Measurements from ENCODE around the gene CEP295NL.
A peak's percentile ranks its signal among the peaks of the same experiment; 100 is the strongest.

CEP295NL gene

GRCh38 chr17:78862073-78863023 lies 40.7 kb downstream of the CEP295NL start:
- DNase-seq = no peak

GRCh38 chr17:78861229-78861628 lies 41.8 kb downstream of the CEP295NL start:
- no peak for DNase-seq

GRCh38 chr17:78859051-78859450 lies 44.0 kb downstream of the CEP295NL start:
- DNase-seq = no peak

DNA sequence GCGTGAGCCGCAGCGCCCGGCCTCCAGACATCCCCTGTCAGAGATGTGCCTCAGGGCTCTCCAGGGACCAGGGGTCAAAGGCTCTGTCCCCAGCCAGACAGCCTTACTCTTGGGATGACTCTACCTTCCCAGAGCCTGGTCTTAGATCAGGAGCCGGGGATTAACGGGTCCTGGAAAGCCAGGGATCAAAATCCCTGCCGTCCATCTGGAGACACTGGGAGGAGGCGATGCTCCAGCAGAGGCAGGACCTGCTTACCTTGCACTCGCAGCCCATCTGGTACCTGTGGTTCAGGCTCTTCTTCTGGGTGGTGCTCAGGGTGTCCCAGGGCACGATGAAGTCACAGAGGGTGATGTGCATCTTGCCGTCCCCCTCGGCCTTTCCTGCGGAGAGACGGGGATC lies 45.7 kb downstream of the CEP295NL start:
- no peak for DNase-seq

GRCh38 chr17:78855561-78856165 lies 47.3 kb downstream of the CEP295NL start:
- DNase-seq = no peak

DNA sequence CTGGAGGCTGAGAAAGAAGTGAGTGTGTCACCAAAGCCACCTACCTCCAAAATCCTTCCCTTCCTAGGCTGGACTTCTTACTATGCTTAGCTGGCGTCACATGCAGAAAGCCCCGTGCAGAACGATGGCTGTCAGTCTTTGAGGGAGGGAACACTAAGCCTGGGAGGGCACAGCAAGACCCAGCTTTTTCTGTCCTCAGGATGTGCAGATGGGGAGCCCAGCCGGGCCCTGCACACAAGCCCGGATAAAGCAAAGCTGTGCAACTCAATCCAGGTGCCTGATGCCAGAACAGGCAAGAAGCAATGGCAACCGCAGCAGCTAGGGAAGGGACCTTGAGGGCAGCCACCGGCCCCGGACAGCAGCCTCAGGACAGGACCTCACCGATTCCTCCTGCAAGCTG lies 48.5 kb downstream of the CEP295NL start:
- DNase-seq = no peak

GRCh38 chr17:78853926-78854394 lies 49.0 kb downstream of the CEP295NL start:
- DNase-seq = no peak

- no peak for DNase-seq
These were observed 50.3 kb downstream of the CEP295NL start for GRCh38 chr17:78852709-78853121.

- DNase-seq = no peak
These were observed 54.0 kb downstream of the CEP295NL start for GRCh38 chr17:78849026-78849425.

GRCh38 chr17:78847052-78847451 lies 55.9 kb downstream of the CEP295NL start:
- DNase-seq = no peak

- DNase-seq = no peak
These were observed 58.5 kb downstream of the CEP295NL start for GRCh38 chr17:78844301-78845005.

DNA sequence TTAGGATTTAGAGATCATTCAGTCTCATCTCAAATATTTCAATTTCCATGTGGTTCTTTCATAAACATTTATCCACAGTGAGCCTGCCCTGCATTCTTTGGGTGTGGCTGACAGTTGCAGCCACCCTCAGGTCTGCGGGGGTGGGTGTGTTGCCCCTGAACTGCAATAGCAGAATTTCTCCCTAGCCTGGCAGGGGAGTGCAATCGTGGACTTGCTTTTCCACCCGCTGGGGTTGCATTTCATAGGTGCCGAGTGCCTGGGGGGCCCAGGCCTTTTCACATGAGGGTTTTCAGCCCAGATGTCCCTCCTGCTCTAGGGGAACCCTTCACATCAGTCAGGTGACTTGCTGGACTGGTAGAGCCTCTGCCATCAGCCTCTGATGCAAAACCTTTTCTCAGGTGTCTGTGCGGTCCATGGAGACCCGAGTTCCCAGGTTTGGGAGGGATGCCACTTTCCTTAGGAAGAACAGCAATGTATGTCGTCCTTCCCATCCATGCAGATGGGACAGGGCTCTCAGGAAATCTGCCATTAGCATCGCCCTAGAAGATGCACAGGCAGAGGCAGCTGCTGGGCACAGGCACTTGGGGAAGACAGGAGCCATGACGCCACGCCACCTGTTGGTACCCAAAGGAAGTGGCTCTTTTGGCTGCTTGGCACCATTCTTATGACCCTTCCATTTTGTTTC lies 60.0 kb downstream of the CEP295NL start:
- peak; percentile 12 for DNase-seq

DNA sequence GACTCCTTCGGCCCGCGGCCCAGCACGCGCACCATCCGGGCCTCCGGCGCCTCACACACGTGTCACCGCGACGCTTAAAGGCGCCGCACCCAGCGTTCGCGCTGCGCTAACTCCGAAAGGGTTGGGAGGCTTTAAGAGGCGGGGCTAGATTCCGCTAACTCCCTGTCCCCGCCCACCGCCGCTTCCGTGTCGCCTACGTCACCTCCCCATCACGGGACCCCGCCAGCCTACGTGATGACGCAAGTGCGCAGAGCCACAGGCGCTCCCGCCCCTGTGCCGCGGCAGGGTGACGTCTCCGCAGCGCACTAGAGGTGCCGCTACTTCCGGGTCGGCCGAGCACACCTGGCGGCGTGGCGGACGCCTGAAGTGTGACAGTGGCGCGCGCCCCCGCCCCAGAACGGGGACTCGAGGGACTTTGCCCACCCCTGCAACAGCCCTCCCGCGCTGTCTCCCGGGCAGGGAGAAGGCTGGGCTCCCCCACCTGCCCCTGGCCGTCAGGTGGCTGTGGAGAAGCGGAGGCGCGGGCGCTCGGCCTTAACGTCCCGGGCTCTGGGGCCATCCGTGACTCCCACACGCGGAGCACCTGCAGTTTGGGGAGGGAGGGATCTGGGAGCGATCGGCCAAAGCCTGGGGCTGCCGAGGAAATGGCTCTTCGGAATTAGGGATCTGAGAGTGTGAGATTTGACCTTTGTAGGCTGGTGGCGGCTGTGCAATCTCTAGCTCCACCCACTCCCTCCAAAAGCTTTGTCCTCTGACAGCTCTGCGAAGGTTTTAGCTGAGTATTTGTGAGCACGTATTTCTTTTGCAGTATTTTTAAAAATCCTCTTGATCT lies 62.0 kb downstream of the CEP295NL start, which contains the start of gene USP36:
Gene USP36 (minus strand): TSS at position 35 of the 832 bp plus-strand sequence. CDS start 4,451 bp downstream, outside the sequence.
- peak; percentile 99 for DNase-seq
